HUDEP-2 (cell line): ENCODE results near the gene HMGN5.

Source experiments
- DNase-seq, 76 experiments: peaks; one replicate each; lab custom pipeline; 2025; ENCODE audit not compliant: unreplicated experiment in 76 of 76; lab: John Stamatoyannopoulos, UW

Gene HMGN5

DNA sequence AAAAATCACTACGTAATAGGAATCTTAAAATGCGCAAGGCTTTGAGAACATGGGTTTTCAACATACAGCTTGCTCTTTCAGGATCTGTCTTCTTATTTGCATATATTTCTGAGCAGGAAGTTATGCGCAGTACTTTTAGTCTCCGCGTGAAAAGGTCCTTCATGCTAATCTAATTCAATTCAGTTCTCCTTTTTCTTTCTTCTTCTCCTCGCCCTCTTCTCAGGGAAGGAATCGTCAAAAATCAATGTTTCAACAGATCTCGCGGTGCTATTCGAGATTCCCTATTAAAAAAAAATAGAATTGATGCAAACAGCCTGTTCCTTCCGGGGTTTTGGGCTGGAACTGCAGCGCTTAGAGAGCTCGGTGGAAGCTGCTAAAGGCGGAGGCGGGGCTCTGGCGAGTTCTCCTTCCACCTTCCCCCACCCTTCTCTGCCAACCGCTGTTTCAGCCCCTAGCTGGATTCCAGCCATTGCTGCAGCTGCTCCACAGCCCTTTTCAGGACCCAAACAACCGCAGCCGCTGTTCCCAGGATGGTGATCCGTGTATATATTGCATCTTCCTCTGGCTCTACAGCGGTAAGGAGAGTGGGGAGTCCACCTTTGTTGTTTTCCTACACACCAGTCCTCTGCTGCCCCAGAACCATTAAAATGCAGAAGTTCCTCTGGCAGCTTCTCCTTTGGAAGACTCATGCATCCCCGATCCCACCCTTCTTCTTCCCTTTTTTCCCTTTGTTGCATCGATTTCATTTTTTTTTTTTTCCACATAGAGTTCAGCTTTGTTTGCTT is at the start of gene HMGN5, which contains the start of gene SH3BGRL:
HMGN5 (minus strand) TSS at position 243 of the 785 bp plus-strand sequence. CDS start 80,364 bp downstream, outside the sequence.
SH3BGRL (plus strand) TSS at position 432 of the 785 bp plus-strand sequence; CDS start at position 531, 99 bp downstream.
- peak in 75 of 76 experiments; percentile 2 to 83 (median 65) for DNase-seq

DNA sequence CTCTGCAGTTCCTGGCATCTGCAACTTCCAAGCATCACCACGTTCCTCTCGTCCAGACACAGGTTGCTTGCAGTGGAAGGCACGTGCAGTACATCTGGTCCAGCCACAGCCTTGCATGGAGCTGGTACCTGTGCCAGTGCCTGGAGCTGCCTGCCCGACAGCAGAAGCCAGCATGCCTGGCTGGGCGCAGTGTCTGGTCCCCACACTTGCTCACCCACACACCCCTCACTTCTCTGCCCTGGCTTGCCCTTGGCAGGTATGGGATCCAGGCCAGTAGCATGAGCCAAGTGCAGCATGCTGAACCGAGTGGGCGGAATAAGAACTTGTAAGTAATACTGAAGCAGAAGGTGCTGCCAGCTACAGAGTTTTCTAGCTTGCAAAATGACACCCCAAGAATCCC is 40.0 kb upstream of the HMGN5 start:
- no peak for DNase-seq

DNA sequence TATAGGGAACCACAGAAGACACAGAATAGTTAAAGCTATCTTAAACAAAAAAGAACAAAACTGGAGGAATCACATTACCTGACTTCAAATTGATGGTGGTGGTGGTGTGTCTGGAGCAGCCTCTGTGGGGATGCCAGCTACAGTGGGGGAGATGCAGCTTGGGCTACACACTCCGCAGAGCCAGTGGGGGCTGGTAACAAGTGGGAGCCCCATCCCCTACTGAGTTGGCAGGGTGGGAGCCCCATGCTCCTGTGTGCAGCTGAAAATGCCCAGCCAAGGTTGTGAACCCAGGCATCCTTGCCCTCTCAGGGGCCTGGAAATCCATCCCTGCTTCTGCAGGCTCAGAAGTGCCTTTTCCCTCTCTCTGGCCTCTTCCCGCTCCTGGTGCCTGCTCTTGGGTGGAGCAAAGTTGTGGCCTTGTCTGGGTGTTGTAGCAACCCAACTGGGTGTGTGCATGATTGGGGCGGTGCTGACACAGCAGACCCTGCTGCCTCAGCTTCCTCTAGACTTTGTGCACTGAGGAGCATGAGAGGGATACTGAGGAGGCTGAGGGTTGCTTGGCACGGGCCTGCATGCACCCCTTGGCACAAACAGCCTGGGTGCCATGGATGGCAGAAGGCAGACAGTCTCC is 39.1 kb upstream of the HMGN5 start:
- DNase-seq = no peak

- DNase-seq = no peak
These were observed 36.5 kb upstream of the HMGN5 start for GRCh38 chrX:81238166-81238565.

- no peak for DNase-seq
These were observed 35.8 kb upstream of the HMGN5 start for GRCh38 chrX:81237516-81237915.

DNA sequence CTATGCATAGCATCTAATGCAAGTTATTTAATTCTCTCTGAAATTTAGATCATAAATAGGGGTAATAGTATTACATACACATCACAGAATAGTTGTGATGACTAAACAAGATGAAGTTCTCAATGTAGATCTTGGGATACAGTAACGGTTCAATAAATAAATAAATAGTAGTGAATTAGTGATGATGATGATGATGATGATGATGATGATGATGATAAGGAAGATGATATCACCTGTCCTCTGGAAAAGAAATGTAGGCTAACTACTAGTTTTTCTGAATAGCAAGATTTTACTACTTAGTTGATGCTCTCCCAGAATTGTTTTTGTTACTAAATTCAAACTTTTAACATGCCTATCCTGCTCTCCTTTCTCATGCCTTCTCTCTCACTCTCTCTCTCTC is 30.5 kb upstream of the HMGN5 start:
- no peak for DNase-seq

DNA sequence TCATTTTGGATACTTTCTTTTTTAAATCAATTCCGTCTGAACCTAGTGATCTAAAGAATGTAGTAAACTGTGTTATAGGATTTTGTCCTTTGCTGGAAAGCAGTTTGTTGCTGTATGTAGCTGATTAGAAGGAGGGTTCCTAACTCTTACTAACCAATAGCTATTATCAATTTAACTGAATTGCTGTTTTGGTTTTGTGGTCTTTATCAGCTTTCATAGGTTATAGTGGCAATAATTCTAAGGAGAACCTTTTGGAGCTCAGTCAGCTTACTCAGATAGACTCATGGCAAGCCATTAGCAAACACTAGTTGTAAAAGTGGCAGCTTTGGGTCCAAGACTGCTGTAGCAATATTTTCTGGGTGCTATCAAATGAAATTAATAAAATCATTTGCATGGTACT is 29.8 kb upstream of the HMGN5 start:
- peak in 1 of 76 experiments; percentile 7 for DNase-seq

DNA sequence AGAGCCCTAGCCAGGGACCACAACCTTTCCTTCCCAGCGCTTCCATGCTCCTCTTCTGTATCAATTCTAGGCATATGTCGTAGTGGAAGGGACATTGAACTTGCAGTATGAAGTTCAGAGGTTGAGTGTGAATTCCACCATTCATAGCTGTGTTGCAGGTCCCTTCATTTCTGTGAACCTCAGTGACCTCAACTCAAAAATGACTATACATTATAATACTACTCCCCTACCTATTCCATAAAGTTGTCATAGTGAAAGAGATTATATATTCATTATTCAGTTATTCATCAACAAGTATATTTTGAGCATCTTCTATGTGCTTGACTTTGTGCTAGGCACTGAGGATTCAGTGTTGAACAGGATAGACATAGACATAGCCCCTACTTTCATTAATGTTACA is 28.2 kb upstream of the HMGN5 start:
- DNase-seq = no peak

DNA sequence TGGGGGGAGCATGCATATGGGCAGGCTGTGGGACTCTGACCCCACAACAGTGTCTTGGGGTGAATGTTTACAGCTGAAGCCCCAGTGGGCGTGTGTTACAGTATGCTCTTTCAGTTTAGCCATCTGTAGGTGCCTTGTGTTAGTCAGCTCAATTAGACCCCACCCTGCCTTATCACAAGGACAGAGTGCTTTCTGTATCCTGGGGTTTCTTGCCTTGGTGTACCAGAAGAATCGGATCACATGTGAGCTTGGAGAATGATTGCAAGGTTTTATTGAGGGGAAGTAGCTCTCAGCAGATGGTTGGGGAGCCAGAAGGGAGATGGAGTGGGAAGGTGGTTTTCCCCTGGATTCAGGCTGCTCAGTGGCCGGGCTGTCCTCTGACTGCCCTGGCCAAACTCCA is 27.5 kb upstream of the HMGN5 start:
- peak in 71 of 76 experiments; percentile 1 to 76 (median 29) for DNase-seq

DNA sequence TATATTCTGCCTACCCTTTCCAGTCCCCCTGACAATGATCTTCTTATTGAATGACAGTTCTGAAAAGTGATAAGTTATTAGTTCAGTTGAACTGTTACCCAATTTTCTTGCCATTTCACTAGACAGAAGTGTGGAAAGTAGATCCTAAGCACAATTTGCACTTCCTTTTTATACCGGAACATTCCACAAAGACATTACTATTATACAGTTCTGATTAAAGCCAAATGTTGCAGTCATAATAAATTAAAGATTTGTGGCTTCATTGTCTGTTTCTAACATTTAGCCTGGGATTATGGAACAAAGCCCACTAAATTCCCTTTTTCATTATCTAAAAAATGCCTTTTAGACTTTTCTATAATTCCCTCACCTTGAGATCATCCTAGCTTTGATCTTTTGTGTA is 14.0 kb upstream of the HMGN5 start:
- DNase-seq = no peak

DNA sequence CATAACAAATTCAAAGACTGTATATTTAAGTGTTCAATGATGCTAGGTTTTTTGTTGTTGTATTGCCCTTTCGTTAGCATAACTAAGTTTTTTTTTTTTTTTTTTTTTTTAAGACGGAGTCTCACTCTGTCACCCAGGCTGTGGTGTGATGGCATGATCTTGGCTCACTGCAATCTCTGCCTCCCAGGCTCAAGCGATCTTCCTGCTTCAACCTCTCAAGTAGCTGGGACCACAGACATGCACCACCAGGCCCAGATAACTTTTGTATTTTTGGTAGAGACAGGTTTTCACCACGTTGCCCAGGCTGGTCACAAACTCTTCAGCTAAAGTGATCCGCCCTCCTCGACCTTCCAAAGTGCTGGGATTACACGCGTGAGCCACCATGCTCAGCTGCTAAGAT is 7.2 kb upstream of the HMGN5 start:
- DNase-seq = no peak

- no peak for DNase-seq
These were observed 4.8 kb upstream of the HMGN5 start for GRCh38 chrX:81206476-81206875.

DNA sequence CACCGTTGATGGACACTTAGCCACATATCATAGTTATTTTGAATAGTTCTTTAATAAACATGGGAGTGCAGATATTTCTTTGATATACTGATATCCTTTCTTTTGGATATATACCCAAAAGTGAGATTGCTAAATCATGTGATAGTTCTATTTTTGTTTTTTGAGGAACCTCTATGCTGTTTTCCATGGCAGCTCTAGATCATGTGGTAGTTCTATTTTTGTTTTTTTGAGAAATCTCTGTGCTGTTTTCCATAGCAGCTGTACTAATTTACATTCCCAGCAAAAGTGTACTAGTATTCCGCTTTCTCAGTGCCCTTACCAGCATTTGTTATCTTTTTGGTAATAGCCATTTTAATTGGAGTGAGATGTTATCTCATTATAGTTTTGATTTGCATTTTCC is 3.8 kb upstream of the HMGN5 start:
- no peak for DNase-seq

DNA sequence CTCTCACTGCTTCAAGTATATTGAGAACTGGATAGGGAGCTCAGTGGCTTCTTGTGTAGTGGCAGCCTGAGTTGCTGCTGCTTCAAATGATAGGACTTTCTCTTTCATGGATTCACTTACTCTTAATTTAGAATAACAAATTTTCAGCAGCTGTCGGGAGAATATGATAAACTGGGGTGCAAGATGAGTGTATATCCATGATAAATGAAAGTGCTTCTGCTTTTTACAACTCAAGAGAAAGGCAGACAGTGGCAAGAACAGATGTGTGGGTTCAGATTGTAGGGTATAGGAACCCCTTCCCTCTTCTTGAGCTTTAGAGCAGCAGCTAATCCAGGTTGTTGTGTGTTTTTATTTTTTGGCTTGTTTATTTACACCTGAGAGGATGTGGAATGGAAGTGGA is 1.2 kb upstream of the HMGN5 start:
- DNase-seq = peak in 16 of 76 experiments; percentile 0 to 29 (median 4)

- DNase-seq = peak in 15 of 76 experiments; percentile 0 to 34 (median 10)
These were observed 725 bp upstream of the HMGN5 start for GRCh38 chrX:81202456-81202819.

DNA sequence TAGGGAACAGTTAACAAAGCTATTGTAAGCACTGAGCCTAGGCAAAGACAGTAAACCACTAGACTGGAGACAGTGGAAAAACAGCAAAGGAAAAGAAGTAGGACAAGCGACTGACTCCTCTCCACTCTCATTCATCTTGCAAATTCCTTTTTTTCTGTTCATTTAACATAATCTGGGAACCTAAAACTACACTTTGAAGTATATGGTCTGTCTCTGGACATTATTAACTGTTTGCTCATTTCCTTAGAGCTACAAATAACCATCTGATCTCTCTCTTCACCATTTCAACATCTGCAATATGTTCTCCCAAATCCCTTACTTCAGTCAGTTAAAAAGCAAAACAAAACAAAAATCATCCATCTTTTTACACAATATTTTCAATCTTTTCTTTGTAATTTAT is 642 bp downstream of the HMGN5 start:
- DNase-seq = peak in 1 of 76 experiments; percentile 0

GRCh38 chrX:81195712-81196111 is 6.0 kb downstream of the HMGN5 start:
- DNase-seq = peak in 60 of 76 experiments; percentile 0 to 44 (median 18)

GRCh38 chrX:81195259-81195658 is 6.5 kb downstream of the HMGN5 start:
- DNase-seq = peak in 11 of 76 experiments; percentile 0 to 22 (median 2)

GRCh38 chrX:81174286-81174685 is 27.4 kb downstream of the HMGN5 start:
- DNase-seq = peak in 13 of 76 experiments; percentile 0 to 28 (median 1)

GRCh38 chrX:81168391-81168790 is 33.3 kb downstream of the HMGN5 start:
- no peak for DNase-seq

DNA sequence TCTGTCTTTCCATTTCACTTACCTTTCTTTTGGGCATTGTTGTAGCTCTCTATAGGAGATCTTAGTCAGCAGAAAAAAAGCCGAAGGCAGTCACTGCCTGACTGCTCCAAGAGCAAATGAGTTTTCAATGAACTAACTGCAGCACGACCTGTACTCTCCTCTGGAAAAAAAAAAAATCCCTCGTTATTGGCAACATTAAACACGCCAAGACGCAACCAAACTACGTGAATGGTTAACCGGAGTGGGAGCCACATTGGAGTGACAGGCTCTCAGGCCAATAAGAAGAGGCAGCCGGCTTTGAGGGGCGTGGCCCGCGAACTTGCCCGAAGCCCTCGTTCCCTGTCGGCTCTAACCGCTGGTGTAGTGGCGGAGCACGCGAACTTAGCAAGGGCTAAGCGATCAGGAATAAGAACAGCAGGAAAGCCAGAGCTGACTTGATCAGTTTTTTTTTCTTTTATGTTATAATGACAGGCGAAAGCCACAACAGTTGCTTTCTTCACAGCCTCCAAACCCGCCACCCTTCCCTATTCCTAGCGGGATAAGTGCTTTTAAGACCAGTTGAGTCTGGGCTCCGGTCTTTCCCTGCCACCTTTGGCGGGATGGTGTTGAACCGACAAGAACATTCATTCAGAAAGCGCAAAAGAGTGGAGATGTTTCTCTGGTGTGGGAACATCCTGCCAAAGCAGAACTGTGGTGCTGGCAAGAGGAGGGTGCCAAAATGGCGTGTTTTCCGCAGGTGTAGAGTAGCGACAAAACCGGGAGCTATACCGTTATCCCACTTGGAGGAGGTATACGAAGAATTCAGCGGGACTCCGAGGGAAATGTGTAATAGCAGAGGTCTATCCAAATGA is 80.0 kb downstream of the HMGN5 start:
- DNase-seq = peak; percentile 0 to 93 (median 80)
